ENCODE data around the gene SHROOM2. TPM values are rescaled to one million over a fixed set of nuclear protein-coding genes. Genes with fewer than 3 reads are reported as not detected.

SHROOM2 gene
- total RNA-seq, 1 donor from 2014 or later: 0.70 TPM

DNA sequence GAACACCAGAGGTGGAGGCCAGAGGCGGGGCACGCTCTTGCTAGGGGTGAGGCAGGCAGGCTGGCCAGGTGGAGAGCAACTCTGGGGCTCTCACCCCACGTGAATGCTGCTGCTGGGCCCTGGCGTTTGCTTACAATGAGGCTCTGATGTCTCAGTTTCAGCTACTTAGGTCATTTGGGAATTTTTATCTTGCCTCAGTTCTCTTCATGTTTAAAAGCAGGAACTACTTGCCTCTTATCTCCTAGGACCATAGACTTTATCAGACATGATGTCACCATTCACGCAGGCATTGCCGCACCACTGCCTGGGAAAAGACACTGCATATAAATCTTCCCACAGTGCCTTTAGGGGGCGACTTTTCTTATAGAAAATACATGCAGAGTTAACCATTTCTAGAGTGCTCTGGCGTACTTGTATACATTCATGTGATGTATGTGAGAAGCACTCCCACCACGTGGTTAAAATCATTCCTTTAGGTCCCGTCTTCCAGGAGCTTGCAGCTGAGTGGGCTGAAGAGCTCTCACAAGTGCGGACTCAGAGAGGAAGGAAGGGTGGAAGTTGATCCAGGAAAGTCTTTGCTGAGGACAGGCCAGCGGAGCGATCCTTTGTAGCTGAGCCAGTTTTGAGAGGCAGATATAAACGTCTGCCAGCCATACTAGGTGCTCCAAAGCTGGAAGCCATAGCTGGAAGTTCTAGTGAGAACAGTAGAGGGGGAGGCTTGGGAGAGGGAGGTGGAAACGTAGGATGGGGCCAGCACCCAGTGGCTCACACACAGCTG, 96.6 kb downstream of the SHROOM2 start:
- DNase-seq (no peak), ATAC-seq (ENCODE audit: poor library complexity) (peak; percentile 55)
- intact Hi-C loops (cut with DNase I): loop anchor here (10.0 kb wide), 1 partner anchor 102 kb away; no protein-coding TSS in a partner anchor

DNA sequence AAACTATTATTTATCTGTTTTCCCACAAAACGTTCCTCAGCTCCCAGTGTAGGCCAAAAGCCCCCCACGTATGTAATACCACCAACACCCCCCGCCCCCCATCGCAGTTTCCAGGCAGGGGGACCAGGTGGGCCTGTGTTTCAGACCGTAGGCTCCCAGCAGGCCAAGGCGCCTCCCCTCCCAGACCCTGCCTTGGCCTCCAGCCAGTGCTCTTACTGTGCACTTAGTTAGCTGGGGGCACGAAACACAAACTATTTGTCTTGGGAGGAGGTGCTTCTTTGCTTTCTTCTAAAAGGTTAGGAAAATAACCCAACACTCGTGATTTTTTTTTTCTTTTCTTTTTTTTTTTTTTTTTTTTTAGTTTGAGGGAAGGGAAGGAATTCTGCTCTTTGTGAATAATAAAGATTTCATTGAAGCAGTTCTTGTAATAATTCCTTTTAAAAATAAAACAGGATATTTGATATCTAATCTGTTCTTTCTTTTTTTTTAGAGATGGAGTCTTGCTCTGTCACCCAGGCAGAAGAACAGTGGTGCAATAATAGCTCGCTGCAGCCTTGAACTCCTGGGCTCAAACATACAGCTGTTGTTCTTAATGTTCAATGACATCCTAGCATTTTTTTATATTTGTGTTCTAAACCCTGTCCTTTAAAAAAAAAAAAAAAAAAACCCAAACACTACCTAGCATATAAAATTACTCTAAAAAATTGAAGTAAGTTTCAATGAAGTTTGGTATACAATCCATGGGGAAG, 98.0 kb downstream of the SHROOM2 start:
- intact Hi-C loops (cut with DNase I): loop anchor here (10.0 kb wide), 1 partner anchor 101 kb away; no protein-coding TSS in a partner anchor
- no peak for DNase-seq
- ATAC-seq (ENCODE audit: poor library complexity): no peak

- peak; percentile 81 for ATAC-seq (ENCODE audit: poor library complexity)
- peak; percentile 68 for DNase-seq
- intact Hi-C loops (cut with DNase I): loop anchor here (10.0 kb wide), 1 partner anchor 100 kb away; no protein-coding TSS in a partner anchor
Observed at GRCh38 chrX:9885150-9885549, 98.9 kb downstream of the SHROOM2 start.

DNA sequence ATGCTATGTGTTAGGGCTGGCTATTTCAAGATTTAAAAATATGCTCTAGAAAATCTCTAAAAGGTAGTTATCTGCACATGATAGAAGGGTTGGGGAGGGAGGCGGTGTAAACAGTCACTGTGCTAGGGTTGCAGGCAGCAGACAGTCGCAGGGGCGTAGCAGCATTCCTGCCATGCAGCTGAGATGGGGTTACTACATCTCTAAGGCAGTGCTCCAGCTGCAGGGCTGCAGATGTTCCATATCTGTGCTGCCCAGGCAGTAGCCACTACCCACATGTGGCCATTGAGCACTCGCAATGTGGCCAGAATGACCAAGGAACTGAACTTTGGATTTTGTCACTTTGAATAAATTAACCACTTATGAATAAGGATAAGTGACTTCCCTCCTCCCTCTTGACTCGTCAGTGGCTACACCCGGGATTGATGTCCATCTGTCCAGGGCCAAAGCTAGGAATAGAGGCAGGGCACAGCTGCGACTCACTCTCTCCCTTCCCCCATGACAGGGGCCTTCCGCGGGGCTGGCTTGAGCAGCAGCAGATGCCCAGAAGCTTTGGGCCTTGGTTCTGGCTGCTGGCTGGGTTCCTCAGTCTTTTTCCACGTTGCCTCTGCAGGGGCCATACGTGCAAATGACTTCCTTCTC, 101.5 kb downstream of the SHROOM2 start:
- DNase-seq (no peak), ATAC-seq (ENCODE audit: poor library complexity) (no peak)
- intact Hi-C loops (cut with DNase I): loop anchor here (10.0 kb wide), 1 partner anchor 97 kb away; no protein-coding TSS in a partner anchor

DNA sequence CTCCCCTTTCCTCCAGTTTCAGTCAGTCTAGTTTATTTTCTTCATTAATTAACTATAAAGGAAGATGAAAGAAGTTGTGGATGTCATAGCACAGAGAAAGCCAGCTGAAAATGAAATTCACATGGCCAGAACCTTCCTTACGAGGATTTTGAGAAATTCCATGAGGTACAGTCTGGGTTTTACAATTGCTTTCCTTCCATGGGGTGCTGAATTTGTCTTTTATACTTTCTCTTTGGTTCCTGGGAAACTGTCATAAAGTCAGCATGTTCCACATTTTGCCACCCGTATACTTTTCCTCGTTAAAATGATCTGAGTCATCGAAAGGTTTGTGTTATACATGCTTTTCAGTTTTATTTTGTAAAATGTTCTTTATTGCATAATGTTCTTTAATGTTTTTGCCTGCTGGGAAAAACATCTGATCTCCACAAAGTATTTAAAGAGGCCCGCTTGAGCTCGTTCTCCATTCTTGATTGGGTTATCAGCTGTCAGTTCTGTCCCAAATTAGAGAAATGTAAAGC, 102.8 kb downstream of the SHROOM2 start:
- ATAC-seq (ENCODE audit: poor library complexity) (no peak), DNase-seq (no peak)
- intact Hi-C loops (cut with DNase I): loop anchor here (10.0 kb wide), 1 partner anchor 96 kb away; no protein-coding TSS in a partner anchor

DNA sequence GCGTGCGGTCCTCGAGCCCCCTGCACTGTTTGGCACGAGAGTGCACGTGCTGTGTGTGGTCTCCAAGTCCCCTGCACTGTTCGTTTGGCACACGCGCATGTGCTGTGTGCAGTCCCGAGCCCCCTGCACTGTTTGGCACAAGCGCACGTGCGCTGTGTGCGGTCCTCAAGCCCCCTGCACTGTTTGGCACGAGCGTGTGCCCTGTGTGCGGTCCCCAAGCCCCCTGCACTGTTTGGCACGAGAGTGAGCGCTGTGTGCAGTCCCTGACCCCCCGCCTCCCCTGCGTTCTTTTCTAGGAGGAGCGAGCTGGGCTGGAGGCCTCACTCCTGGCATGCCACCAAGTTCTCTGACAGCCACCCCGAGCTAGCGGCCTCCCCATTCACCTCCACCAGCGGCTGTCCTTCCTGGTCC, 104.5 kb downstream of the SHROOM2 start:
- DNase-seq (no peak), ATAC-seq (ENCODE audit: poor library complexity) (no peak)
- intact Hi-C loops (cut with DNase I): no loop called here

- intact Hi-C loops (cut with DNase I): no loop called here
- DNase-seq (no peak), ATAC-seq (ENCODE audit: poor library complexity) (no peak)
Observed at GRCh38 chrX:9895225-9895912, 109.1 kb downstream of the SHROOM2 start.

GRCh38 chrX:9897761-9898161, 111.5 kb downstream of the SHROOM2 start:
- intact Hi-C loops (cut with DNase I): no loop called here
- ATAC-seq (ENCODE audit: poor library complexity): no peak
- DNase-seq: no peak

GRCh38 chrX:9899640-9900111, 113.4 kb downstream of the SHROOM2 start:
- ATAC-seq (ENCODE audit: poor library complexity) (no peak), DNase-seq (no peak)
- intact Hi-C loops (cut with DNase I): no loop called here

- no peak for ATAC-seq (ENCODE audit: poor library complexity)
- DNase-seq: no peak
- intact Hi-C loops (cut with DNase I): no loop called here
Observed at GRCh38 chrX:9902656-9903055, 116.4 kb downstream of the SHROOM2 start.

DNA sequence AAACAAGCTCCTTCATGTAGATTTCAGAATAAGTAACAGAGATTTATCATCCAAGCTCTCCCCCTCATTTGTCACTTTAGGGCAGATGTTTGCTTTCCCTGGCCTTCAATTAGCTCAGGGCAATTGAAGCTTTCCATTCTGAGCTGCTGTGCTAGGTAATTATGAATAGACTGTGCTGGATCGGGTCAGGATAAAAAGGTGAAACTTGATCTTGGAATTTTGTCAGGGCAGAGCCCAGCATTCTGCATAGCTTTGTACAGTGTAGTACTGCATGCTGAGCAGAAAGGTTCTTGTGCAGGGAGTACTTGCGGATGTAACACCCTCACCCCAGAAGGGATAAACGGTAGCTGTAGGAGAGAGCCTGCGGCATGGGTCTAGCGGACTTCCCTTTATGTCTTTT, 116.9 kb downstream of the SHROOM2 start:
- ATAC-seq (ENCODE audit: poor library complexity): no peak

DNA sequence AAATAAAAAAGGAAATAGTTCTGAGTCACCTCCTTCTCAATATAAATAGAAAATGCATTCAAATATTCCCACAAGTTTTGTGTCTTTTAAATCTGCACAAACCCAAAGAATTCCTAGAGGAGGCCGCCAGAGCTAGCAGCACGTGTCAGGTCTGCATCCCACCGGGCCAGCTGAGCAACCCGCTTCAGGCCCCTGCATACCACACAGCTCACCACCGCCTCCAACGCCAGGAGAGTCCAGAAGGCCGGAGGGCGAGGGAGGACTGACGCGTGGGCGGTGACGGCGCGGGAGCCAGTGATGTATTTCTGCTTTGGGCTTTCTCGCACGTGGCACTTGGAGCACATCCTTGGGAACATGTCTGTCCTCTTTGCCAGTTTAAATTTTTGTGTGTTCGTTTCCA, 119.1 kb downstream of the SHROOM2 start:
- intact Hi-C loops (cut with DNase I): no loop called here
- ATAC-seq (ENCODE audit: poor library complexity): no peak

More for the DNA sequence above, 116.9 kb downstream of the SHROOM2 start:
- DNase-seq: no peak
- intact Hi-C loops (cut with DNase I): no loop called here

DNA sequence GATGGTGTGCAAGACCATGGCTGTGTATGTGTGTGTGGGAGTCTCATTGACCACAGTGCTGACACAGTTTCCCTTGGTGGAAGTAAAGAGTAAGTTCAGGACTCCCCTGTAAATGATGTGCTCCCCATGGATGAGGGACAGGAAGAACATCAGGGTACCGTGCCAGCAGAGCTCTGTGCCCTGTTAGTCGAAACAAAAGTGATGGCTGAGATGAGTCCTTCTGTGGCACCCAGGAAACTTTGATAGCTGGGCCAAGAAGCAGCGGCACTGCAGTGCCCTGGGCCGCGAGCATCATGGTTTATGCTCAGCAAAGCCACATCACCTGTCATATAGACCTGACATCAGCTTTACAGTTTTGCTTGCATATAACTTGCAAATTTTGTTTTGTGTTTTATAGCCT, 119.5 kb downstream of the SHROOM2 start:
- ATAC-seq (ENCODE audit: poor library complexity) (no peak), DNase-seq (no peak)
- intact Hi-C loops (cut with DNase I): no loop called here

More for the DNA sequence above, 119.1 kb downstream of the SHROOM2 start:
- no peak for DNase-seq

DNA sequence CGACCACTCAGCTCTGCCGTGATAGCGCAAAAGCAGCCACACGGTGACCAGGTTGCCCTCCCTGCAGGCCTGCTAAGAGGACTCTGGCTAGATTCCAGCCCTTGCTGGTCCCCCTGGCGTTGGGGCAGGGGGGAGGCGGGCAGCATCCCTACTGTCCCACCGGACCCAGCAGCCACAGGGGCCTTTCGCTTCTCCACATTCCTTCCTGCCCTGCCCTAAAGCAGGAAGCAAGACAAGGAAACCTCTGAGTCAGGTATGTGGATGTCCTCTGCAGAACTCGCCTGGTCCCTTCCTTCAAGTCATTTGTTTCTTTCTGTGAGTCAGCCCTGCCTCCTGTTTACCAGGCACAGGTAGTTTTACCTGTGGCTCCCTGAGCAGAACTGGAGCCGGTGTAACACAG, 120.7 kb downstream of the SHROOM2 start:
- ATAC-seq (ENCODE audit: poor library complexity) (no peak), DNase-seq (no peak)
- intact Hi-C loops (cut with DNase I): no loop called here

- ATAC-seq (ENCODE audit: poor library complexity) (no peak), DNase-seq (no peak)
- intact Hi-C loops (cut with DNase I): no loop called here
Observed at GRCh38 chrX:9907645-9908387, 121.6 kb downstream of the SHROOM2 start.

DNA sequence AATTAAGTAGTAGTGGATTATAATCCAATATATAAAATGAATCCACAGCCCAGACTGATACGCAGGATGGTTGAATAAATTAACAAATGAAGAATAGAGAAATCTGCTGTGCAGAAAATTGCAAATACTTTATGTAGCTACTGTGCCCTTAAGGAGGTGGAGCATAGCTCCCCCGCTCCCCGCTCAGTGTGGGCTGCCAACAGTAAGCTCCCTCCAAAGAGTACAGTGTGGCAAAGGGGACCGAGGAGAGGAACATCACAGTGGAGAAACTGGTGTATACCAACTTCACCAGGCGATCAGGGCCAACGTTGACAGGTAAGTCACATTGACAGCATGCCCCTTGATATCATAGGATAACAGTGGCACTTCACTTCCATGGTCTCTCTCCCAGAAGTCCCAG, 123.0 kb downstream of the SHROOM2 start:
- DNase-seq (no peak), ATAC-seq (ENCODE audit: poor library complexity) (no peak)
- intact Hi-C loops (cut with DNase I): no loop called here

DNA sequence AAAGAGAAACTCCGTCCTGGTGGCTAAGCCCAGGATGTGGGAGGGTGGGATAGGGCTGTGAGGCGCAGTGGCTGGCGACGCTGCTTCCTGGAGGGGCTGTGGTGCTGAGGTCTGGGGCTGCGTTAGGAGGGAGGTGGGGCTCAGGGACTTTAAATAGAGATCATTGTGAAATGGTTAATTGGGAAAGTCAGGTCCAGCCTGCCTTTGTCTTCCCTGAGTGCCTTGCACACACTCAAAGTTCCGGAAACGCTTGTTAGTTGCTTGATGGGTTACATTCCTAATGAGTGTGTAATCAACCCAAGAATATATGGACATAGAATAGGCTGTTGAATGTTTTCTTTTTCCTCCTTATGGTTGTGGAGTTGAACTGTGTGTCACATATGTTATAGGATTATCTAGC, 125.3 kb downstream of the SHROOM2 start:
- DNase-seq (no peak), ATAC-seq (ENCODE audit: poor library complexity) (no peak)
- intact Hi-C loops (cut with DNase I): no loop called here
